HG03439 (cell line): ENCODE results near the gene DHRSX.
"Not testable (repeated sequence)": the region's sequence is repeated elsewhere in the genome, so short reads cannot be mapped to it uniquely, and the experiment has no call there.

Experiments used
- ATAC-seq: cut with Tn5 transposase; IDR thresholded peaks from one replicate; pipeline ENCODE4 v1.9.1; 2021; ENCODE audit warnings: mild to moderate bottlenecking, moderate library complexity; ENCODE audit not compliant: unreplicated experiment

DHRSX gene

GRCh38 chrX:2230457-2230856, 270.3 kb downstream of the DHRSX start:
- ATAC-seq = no peak

- no peak for ATAC-seq
Observed at GRCh38 chrX:2228536-2228935, 272.2 kb downstream of the DHRSX start.

GRCh38 chrX:2226906-2227656, 273.7 kb downstream of the DHRSX start:
- ATAC-seq = no peak

GRCh38 chrX:2226182-2226581, 274.6 kb downstream of the DHRSX start:
- ATAC-seq = no peak

- no peak for ATAC-seq
Observed at GRCh38 chrX:2224597-2225235, 276.1 kb downstream of the DHRSX start.

- no peak for ATAC-seq
Observed at GRCh38 chrX:2224161-2224560, 276.6 kb downstream of the DHRSX start.

- ATAC-seq = no peak
Observed at GRCh38 chrX:2220829-2221567, 279.8 kb downstream of the DHRSX start.

- ATAC-seq = no peak
Observed at GRCh38 chrX:2220296-2220695, 280.5 kb downstream of the DHRSX start.

- not testable (repeated sequence) for ATAC-seq
Observed at GRCh38 chrX:2214138-2214823, 286.5 kb downstream of the DHRSX start.

GRCh38 chrX:2211667-2212066, 289.1 kb downstream of the DHRSX start:
- ATAC-seq = not testable (repeated sequence)

GRCh38 chrX:2193273-2193592, 307.5 kb downstream of the DHRSX start:
- ATAC-seq = no peak

GRCh38 chrX:2192584-2193272, 308.0 kb downstream of the DHRSX start:
- no peak for ATAC-seq

GRCh38 chrX:2188840-2189239, 311.9 kb downstream of the DHRSX start:
- ATAC-seq = no peak

GRCh38 chrX:2188330-2188792, 312.4 kb downstream of the DHRSX start:
- no peak for ATAC-seq

GRCh38 chrX:2187352-2188115, 313.2 kb downstream of the DHRSX start:
- no peak for ATAC-seq

- no peak for ATAC-seq
Observed at GRCh38 chrX:2185341-2186082, 315.3 kb downstream of the DHRSX start.

- ATAC-seq = no peak
Observed at GRCh38 chrX:2184089-2184488, 316.7 kb downstream of the DHRSX start.

- ATAC-seq = no peak
Observed at GRCh38 chrX:2183193-2183725, 317.5 kb downstream of the DHRSX start.

- ATAC-seq = no peak
Observed at GRCh38 chrX:2177541-2177940, 323.2 kb downstream of the DHRSX start.
